ENCODE measurements around the gene NCS1.

NCS1 gene

GRCh38 chr9:130159915-130160670 is 12.1 kb upstream of the NCS1 start:
- Histone ChIP-seq H3K4me1 (ENCODE audit: control insufficient read depth, insufficient read depth, low read length, poor library complexity, severe bottlenecking) (no peaks in the 10 kb centered on the region), H3K27ac (ENCODE audit: low read depth, low read length, severe bottlenecking) (no peak overlapping the region), H3K9me3 (ENCODE audit: control insufficient read depth, low read length) (no peaks in the 10 kb centered on the region), H3K4me3 (ENCODE audit: extremely low read depth, insufficient read depth, low read length, poor library complexity, severe bottlenecking) (no peak overlapping the region), H3K36me3 (ENCODE audit: control insufficient read depth, insufficient read depth, low read length) (no peaks in the 10 kb centered on the region)
- 90 to 94% methylated on average over 3 to 5 of the region's 10 CpGs for WGBS, 2 experiments (ENCODE audit: insufficient coverage in 2 of 2)

DNA sequence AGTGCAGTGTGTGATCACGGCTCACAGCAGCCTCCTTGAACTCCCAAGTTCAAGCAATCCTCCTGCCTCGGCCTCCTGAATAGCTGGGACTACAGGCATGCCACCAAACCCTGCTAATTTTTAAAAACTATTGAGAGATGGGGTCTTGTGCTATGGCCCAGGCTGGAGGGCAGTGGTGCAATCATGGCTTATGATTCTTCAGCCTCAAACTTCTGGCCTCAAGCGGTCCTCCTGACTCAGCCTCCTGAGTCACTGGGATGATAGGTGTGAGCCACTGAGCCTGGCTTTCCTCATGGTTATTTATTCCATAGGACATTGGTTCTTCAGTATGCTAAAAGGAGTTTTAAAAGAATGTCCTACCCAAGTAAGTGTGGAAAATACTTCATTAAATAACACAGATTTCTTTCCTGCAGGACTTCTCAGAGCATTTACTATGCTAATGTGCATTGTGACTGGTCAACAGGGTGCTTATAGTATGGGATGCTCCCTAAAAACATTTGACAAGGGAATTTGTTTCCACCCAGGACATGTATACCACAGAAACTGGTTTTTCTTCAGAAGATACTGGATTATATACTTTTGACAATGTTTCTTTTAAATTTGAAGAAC is 11.2 kb upstream of the NCS1 start:
- Histone ChIP-seq H3K4me3 (ENCODE audit: extremely low read depth, insufficient read depth, low read length, poor library complexity, severe bottlenecking) (no peak overlapping the region), H3K36me3 (ENCODE audit: control insufficient read depth, insufficient read depth, low read length) (no peaks in the 10 kb centered on the region), H3K4me1 (ENCODE audit: control insufficient read depth, insufficient read depth, low read length, poor library complexity, severe bottlenecking) (no peaks in the 10 kb centered on the region), H3K9me3 (ENCODE audit: control insufficient read depth, low read length) (no peaks in the 10 kb centered on the region), H3K27ac (ENCODE audit: low read depth, low read length, severe bottlenecking) (no peak overlapping the region)
- 88 to 94% methylated on average over 3 of the region's 3 CpGs for WGBS, 2 experiments (ENCODE audit: insufficient coverage in 2 of 2)

DNA sequence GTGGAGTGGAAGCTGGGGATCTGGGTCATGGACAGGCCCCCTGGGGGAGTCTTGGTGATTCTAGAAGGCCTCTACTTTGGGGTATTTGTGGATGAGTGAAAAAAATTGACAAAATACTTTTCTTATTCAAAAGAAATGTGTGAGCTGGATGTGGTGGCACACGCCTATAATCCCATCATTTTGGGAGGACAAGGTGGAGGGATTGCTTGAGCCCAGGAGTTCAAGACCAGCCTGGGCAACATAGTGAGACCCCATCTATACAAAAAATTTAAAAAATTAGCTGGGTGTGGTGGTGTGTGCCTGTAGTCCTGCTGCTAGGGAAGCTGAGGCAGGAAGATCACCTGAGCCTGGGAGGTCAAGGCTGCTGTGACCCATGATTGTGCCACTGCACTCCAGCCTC is 6.6 kb upstream of the NCS1 start:
- Histone ChIP-seq H3K9me3 (ENCODE audit: control insufficient read depth, low read length) (no peaks in the 10 kb centered on the region), H3K36me3 (ENCODE audit: control insufficient read depth, insufficient read depth, low read length) (no peaks in the 10 kb centered on the region), H3K27ac (ENCODE audit: low read depth, low read length, severe bottlenecking) (no peak overlapping the region), H3K4me1 (ENCODE audit: control insufficient read depth, insufficient read depth, low read length, poor library complexity, severe bottlenecking) (no peaks in the 10 kb centered on the region), H3K4me3 (ENCODE audit: extremely low read depth, insufficient read depth, low read length, poor library complexity, severe bottlenecking) (no peak overlapping the region)
- 100% methylated on average over 1 of the region's 1 CpG; no CpG with 5 or more reads in 1 of the 2 experiments for WGBS, 2 experiments (ENCODE audit: insufficient coverage in 2 of 2)

GRCh38 chr9:130166399-130166798 is 5.8 kb upstream of the NCS1 start:
- no peak overlapping the region for H3K4me3 ChIP-seq (ENCODE audit: extremely low read depth, insufficient read depth, low read length, poor library complexity, severe bottlenecking)
- no peaks in the 10 kb centered on the region for H3K9me3 ChIP-seq (ENCODE audit: control insufficient read depth, low read length)
- no peak overlapping the region for H3K27ac ChIP-seq (ENCODE audit: low read depth, low read length, severe bottlenecking)
- 100% methylated on average over 2 of the region's 4 CpGs for WGBS, 2 experiments (ENCODE audit: insufficient coverage in 2 of 2)
- H3K36me3 ChIP-seq (ENCODE audit: control insufficient read depth, insufficient read depth, low read length): no peaks in the 10 kb centered on the region
- no peaks in the 10 kb centered on the region for H3K4me1 ChIP-seq (ENCODE audit: control insufficient read depth, insufficient read depth, low read length, poor library complexity, severe bottlenecking)

- no peaks in the 10 kb centered on the region for H3K4me1 ChIP-seq (ENCODE audit: control insufficient read depth, insufficient read depth, low read length, poor library complexity, severe bottlenecking)
- H3K9me3 ChIP-seq (ENCODE audit: control insufficient read depth, low read length): no peaks in the 10 kb centered on the region
- WGBS, 2 experiments (ENCODE audit: insufficient coverage in 2 of 2): 60 to 62% methylated on average over 5 to 6 of the region's 6 CpGs
- H3K4me3 ChIP-seq (ENCODE audit: extremely low read depth, insufficient read depth, low read length, poor library complexity, severe bottlenecking): no peak overlapping the region
- no peaks in the 10 kb centered on the region for H3K36me3 ChIP-seq (ENCODE audit: control insufficient read depth, insufficient read depth, low read length)
- H3K27ac ChIP-seq (ENCODE audit: low read depth, low read length, severe bottlenecking): no peak overlapping the region
Observed at GRCh38 chr9:130167927-130168326, 4.3 kb upstream of the NCS1 start.

GRCh38 chr9:130171226-130172148 is 717 bp upstream of the NCS1 start:
- Histone ChIP-seq H3K4me3 (ENCODE audit: extremely low read depth, insufficient read depth, low read length, poor library complexity, severe bottlenecking) (peak overlapping the region; percentile 35), H3K27ac (ENCODE audit: low read depth, low read length, severe bottlenecking) (no peak overlapping the region), H3K4me1 (ENCODE audit: control insufficient read depth, insufficient read depth, low read length, poor library complexity, severe bottlenecking) (peaks cover 14% of the 10 kb centered on the region), H3K9me3 (ENCODE audit: control insufficient read depth, low read length) (no peaks in the 10 kb centered on the region), H3K36me3 (ENCODE audit: control insufficient read depth, insufficient read depth, low read length) (peaks cover 8% of the 10 kb centered on the region)
- 30 to 32% methylated on average over 27 to 36 of the region's 45 CpGs for WGBS, 2 experiments (ENCODE audit: insufficient coverage in 2 of 2)

GRCh38 chr9:130172858-130173665 is 858 bp downstream of the NCS1 start:
- no peaks in the 10 kb centered on the region for H3K9me3 ChIP-seq (ENCODE audit: control insufficient read depth, low read length)

GRCh38 chr9:130173666-130173983 is 1.4 kb downstream of the NCS1 start:
- 73 to 82% methylated on average over 4 to 9 of the region's 9 CpGs for WGBS, 2 experiments (ENCODE audit: insufficient coverage in 2 of 2)
- peak overlapping the region; percentile 64 for H3K4me3 ChIP-seq (ENCODE audit: extremely low read depth, insufficient read depth, low read length, poor library complexity, severe bottlenecking)
- no peak overlapping the region for H3K27ac ChIP-seq (ENCODE audit: low read depth, low read length, severe bottlenecking)
- no peaks in the 10 kb centered on the region for H3K9me3 ChIP-seq (ENCODE audit: control insufficient read depth, low read length)
- H3K36me3 ChIP-seq (ENCODE audit: control insufficient read depth, insufficient read depth, low read length): peaks cover 17% of the 10 kb centered on the region
- H3K4me1 ChIP-seq (ENCODE audit: control insufficient read depth, insufficient read depth, low read length, poor library complexity, severe bottlenecking): peaks cover 14% of the 10 kb centered on the region

More at GRCh38 chr9:130172858-130173665, 858 bp downstream of the NCS1 start:
- peak overlapping the region; percentile 10 for H3K27ac ChIP-seq (ENCODE audit: low read depth, low read length, severe bottlenecking)
- H3K4me3 ChIP-seq (ENCODE audit: extremely low read depth, insufficient read depth, low read length, poor library complexity, severe bottlenecking): peak overlapping the region; percentile 64
- peaks cover 17% of the 10 kb centered on the region for H3K36me3 ChIP-seq (ENCODE audit: control insufficient read depth, insufficient read depth, low read length)
- 1% methylated on average over 31 to 36 of the region's 57 CpGs for WGBS, 2 experiments (ENCODE audit: insufficient coverage in 2 of 2)
- H3K4me1 ChIP-seq (ENCODE audit: control insufficient read depth, insufficient read depth, low read length, poor library complexity, severe bottlenecking): peaks cover 14% of the 10 kb centered on the region

DNA sequence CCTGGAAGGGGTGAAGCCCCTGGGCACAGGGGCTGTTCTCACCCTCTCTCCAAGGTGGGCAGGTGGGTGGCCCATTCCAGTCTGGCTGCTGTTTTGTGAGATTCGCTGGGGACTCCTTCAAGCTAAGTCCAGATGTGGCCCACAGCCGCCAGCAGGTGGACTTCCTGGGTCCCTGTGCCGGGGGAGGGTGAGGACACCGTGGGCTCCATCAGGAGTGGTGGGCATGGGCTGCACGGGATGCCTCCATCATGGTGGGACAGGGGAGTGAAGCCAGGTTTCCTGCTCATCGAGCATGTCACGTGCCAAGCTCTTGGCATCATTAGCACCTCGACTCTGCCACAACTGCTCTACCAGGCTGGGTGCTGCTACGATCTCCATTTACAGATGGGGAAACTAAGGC is 1.8 kb downstream of the NCS1 start:
- peaks cover 17% of the 10 kb centered on the region for H3K36me3 ChIP-seq (ENCODE audit: control insufficient read depth, insufficient read depth, low read length)
- H3K9me3 ChIP-seq (ENCODE audit: control insufficient read depth, low read length): no peaks in the 10 kb centered on the region
- peaks cover 14% of the 10 kb centered on the region for H3K4me1 ChIP-seq (ENCODE audit: control insufficient read depth, insufficient read depth, low read length, poor library complexity, severe bottlenecking)
- H3K4me3 ChIP-seq (ENCODE audit: extremely low read depth, insufficient read depth, low read length, poor library complexity, severe bottlenecking): peak overlapping the region; percentile 64
- H3K27ac ChIP-seq (ENCODE audit: low read depth, low read length, severe bottlenecking): no peak overlapping the region
- WGBS, 2 experiments (ENCODE audit: insufficient coverage in 2 of 2): 94% methylated on average over 9 of the region's 9 CpGs

DNA sequence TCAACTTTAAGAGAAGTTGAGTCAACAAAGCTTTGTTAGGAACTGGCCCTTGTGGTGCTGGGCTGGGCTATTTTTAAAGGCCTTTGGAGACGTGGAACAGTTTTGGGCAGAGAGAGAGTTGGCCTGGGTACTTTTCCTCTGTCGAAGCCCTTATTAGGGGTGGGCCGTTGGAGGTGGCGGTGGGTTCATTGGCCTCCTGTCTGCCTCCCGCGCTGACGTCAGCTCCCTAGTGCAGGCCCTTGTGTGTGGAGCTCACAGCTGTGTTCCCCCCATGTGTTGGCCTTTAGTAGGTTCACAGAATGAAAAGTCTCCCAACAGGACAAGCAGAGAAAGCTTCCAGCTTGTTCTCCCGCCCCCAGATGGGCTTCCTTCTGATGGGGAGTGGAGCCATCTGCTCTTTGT is 2.7 kb downstream of the NCS1 start:
- Histone ChIP-seq H3K27ac (ENCODE audit: low read depth, low read length, severe bottlenecking) (no peak overlapping the region), H3K4me3 (ENCODE audit: extremely low read depth, insufficient read depth, low read length, poor library complexity, severe bottlenecking) (no peak overlapping the region), H3K4me1 (ENCODE audit: control insufficient read depth, insufficient read depth, low read length, poor library complexity, severe bottlenecking) (peaks cover 14% of the 10 kb centered on the region), H3K36me3 (ENCODE audit: control insufficient read depth, insufficient read depth, low read length) (peaks cover 22% of the 10 kb centered on the region), H3K9me3 (ENCODE audit: control insufficient read depth, low read length) (no peaks in the 10 kb centered on the region)
- WGBS, 2 experiments (ENCODE audit: insufficient coverage in 2 of 2): 78 to 83% methylated on average over 7 to 8 of the region's 8 CpGs

All from mesodermal cell (in vitro differentiated cells).